Measurements from ENCODE around the gene STX7. TPM values are rescaled to one million over a fixed set of nuclear protein-coding genes. Genes with fewer than 3 reads are reported as not detected.

The STX7 gene
- polyA plus RNA-seq, 3 donors: 49.7 to 85.1 (median 81.7) TPM

DNA sequence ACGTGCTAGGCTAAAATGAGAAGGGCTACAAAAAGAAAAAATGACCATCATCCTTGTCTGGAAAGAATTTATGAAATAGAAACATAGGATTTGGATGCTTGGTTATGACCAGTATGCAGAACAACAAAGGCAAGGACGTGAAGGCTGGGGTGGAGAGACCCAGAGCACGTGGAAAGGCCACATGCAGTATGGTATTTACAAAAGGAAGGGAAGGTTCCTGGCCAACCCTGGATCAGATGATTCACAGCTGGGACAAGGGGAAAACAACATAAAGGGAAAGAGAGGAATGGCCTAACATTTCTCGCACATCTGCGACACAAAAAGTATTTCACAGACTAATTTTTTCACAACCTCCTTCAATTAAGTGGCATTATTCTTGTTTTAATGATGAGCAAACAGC is 8.2 kb downstream of the STX7 start:
- Histone ChIP-seq H3K4me3 (replicated peaks in 1 of 3; ENCODE audit: low read depth in 2 of 3, low read length in 3 of 3) (no peak overlapping the region), H3K27me3 (ENCODE audit: control insufficient read depth in 2 of 2, insufficient read depth in 2 of 2, low read length in 2 of 2) (no peaks in the 10 kb centered on the region), H3K4me1 (ENCODE audit: control insufficient read depth in 1 of 2, insufficient read depth in 2 of 2, low read length in 2 of 2) (peaks cover 12 to 18% of the 10 kb centered on the region in 2 donors), H3K9me3 (replicated peaks in 1 of 2; ENCODE audit: control insufficient read depth in 1 of 2, insufficient read depth in 1 of 2, low read length in 2 of 2) (no peaks in the 10 kb centered on the region), H2AFZ (ENCODE audit: insufficient read depth, low read depth, low read length, poor library complexity, severe bottlenecking) (no peak overlapping the region), H3K27ac (ENCODE audit: low read depth in 1 of 2, low read length in 2 of 2) (peak overlapping the region in 1 of 2 donors; percentile 49), H3K36me3 (replicated peaks in 1 of 2; ENCODE audit: control insufficient read depth in 1 of 2, insufficient read depth in 2 of 2, low read length in 2 of 2) (peaks cover 45 to 76% of the 10 kb centered on the region in 2 donors), H3K9ac (ENCODE audit: insufficient read depth, low read length, poor library complexity, severe bottlenecking) (no peak overlapping the region), H3K79me2 (ENCODE audit: insufficient read depth, low read length) (peaks cover 100% of the 10 kb centered on the region), H3K4me2 (replicated peaks; ENCODE audit: extremely low read depth, low read length, poor library complexity, severe bottlenecking) (no peak overlapping the region), H4K20me1 (ENCODE audit: insufficient read depth, low read length) (peaks cover 100% of the 10 kb centered on the region)
- Mint-ChIP-seq H3K9me3 (no peaks in the 10 kb centered on the region), H3K4me1 (peaks cover 70% of the 10 kb centered on the region), H3K36me3 (peaks cover 52 to 67% of the 10 kb centered on the region in 2 donors), H3K27ac (peak overlapping the region in 3 of 7 donors; percentile 5 to 59 (median 33)), H3K4me3 (no peak overlapping the region), H3K27me3 (ENCODE audit: low read depth in 3 of 3) (no peaks in the 10 kb centered on the region)
- intact Hi-C loops (cut with micrococcal nuclease): no loop called here
- 93% methylated on average over 2 of the region's 5 CpGs for whole genome bisulfite sequencing (ENCODE audit: insufficient coverage)
- no peak for DNase-seq
- no peak for TF ChIP-seq CTCF (IDR thresholded peaks at IDR 0.05)

DNA sequence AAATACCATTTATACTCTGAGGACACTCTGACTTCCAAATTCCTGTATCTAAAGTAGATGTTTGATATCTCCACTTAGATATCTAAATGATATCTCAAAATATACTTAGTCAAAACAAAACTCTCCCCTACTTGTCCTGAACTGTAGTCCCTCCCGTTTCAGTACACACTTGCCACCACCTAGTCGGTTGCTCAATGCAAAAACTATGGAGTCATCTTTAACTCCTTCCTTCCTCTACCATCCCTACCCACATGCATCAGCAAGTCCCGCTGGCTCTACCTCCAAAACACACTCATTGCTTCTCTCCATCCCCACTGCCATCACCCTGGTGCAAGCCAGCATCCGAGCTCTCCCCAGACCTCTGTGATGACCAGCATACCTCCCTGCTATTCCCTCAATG is 13.2 kb downstream of the STX7 start:
- intact Hi-C loops (cut with micrococcal nuclease): no loop called here
- peaks cover 0 to 2% (median 0%) of the 10 kb centered on the region in 3 donors for H3K27me3 Mint-ChIP-seq (ENCODE audit: low read depth in 3 of 3)
- Histone ChIP-seq H3K9ac (ENCODE audit: insufficient read depth, low read length, poor library complexity, severe bottlenecking) (no peak overlapping the region), H3K4me1 (ENCODE audit: control insufficient read depth in 1 of 2, insufficient read depth in 2 of 2, low read length in 2 of 2) (peaks cover 39 to 62% of the 10 kb centered on the region in 2 donors), H2AFZ (ENCODE audit: insufficient read depth, low read depth, low read length, poor library complexity, severe bottlenecking) (no peak overlapping the region), H4K20me1 (ENCODE audit: insufficient read depth, low read length) (peaks cover 100% of the 10 kb centered on the region), H3K4me3 (replicated peaks in 1 of 3; ENCODE audit: low read depth in 2 of 3, low read length in 3 of 3) (peak overlapping the region in 1 of 3 experiments; percentile 47), H3K4me2 (replicated peaks; ENCODE audit: extremely low read depth, low read length, poor library complexity, severe bottlenecking) (peak overlapping the region; percentile 48), H3K79me2 (ENCODE audit: insufficient read depth, low read length) (peaks cover 97% of the 10 kb centered on the region), H3K27me3 (ENCODE audit: control insufficient read depth in 2 of 2, insufficient read depth in 2 of 2, low read length in 2 of 2) (no peaks in the 10 kb centered on the region), H3K9me3 (replicated peaks in 1 of 2; ENCODE audit: control insufficient read depth in 1 of 2, insufficient read depth in 1 of 2, low read length in 2 of 2) (no peaks in the 10 kb centered on the region), H3K36me3 (replicated peaks in 1 of 2; ENCODE audit: control insufficient read depth in 1 of 2, insufficient read depth in 2 of 2, low read length in 2 of 2) (peaks cover 41 to 76% of the 10 kb centered on the region in 2 donors), H3K27ac (ENCODE audit: low read depth in 1 of 2, low read length in 2 of 2) (peak overlapping the region; percentile 59 to 73)
- H3K27ac Mint-ChIP-seq: peak overlapping the region; percentile 72 to 88 (median 84)
- peaks cover 71% of the 10 kb centered on the region for H3K4me1 Mint-ChIP-seq
- H3K36me3 Mint-ChIP-seq: peaks cover 53 to 65% of the 10 kb centered on the region in 2 donors
- 16% methylated on average over 4 of the region's 4 CpGs for WGBS (ENCODE audit: insufficient coverage)
- no peaks in the 10 kb centered on the region for H3K9me3 Mint-ChIP-seq
- TF ChIP-seq CTCF (IDR thresholded peaks at IDR 0.05): no peak
- peak overlapping the region; percentile 32 to 80 for H3K4me3 Mint-ChIP-seq
- DNase-seq: peak; percentile 36 to 45 (median 39)

All from CD14-positive monocyte (primary cell).